ENCODE measurements around the gene ISCU. TPM values are rescaled to one million over a fixed set of nuclear protein-coding genes. Genes with fewer than 3 reads are reported as not detected.
A peak's percentile ranks its signal among the peaks of the same experiment; 100 is the strongest.

ISCU gene
- total RNA-seq, 1 donor from 2014 or later, result 83.0 TPM

- Histone ChIP-seq H3K9me3 (ENCODE audit: control insufficient read depth in 3 of 3, low read length in 3 of 3) (no peaks in the 10 kb centered on the region), H3K4me3 (ENCODE audit: low read length in 3 of 3) (peak within 1 kb of the TSS; percentile 93 to 100 (median 98)), H3K27ac (ENCODE audit: low read depth, low read length) (peak within 1 kb of the TSS; percentile 94), H3K27me3 (ENCODE audit: control insufficient read depth in 3 of 3, insufficient read depth in 3 of 3, low read length in 3 of 3) (no peaks in the 10 kb centered on the region), H3K4me1 (ENCODE audit: control insufficient read depth in 3 of 3, insufficient read depth in 3 of 3, low read length in 3 of 3) (peaks cover 52 to 70% (median 59%) of the 10 kb centered on the region in 3 donors), H3K36me3 (ENCODE audit: control insufficient read depth in 3 of 3, insufficient read depth in 3 of 3, low read length in 3 of 3) (peaks cover 8 to 30% (median 21%) of the 10 kb centered on the region in 3 donors), H3K9ac (ENCODE audit: low read depth in 1 of 3, low read length in 3 of 3) (peak within 1 kb of the TSS; percentile 92 to 99 (median 98))
Measured at GRCh38 chr12:108560752-108561719, 1.4 kb upstream of the ISCU start, which contains the start of gene SART3. Gene SART3, minus strand, starts transcription at chr12:108561173. Its CDS starts 19 bp downstream, at chr12:108561154.

GRCh38 chr12:108561852-108562347 lies 496 bp upstream of the ISCU start:
- peak overlapping the region; percentile 93 to 100 (median 98) for H3K4me3 ChIP-seq (ENCODE audit: low read length in 3 of 3)
- peaks cover 15 to 39% (median 30%) of the 10 kb centered on the region in 3 donors for H3K36me3 ChIP-seq (ENCODE audit: control insufficient read depth in 3 of 3, insufficient read depth in 3 of 3, low read length in 3 of 3)
- no peaks in the 10 kb centered on the region for H3K9me3 ChIP-seq (ENCODE audit: control insufficient read depth in 3 of 3, low read length in 3 of 3)
- no peaks in the 10 kb centered on the region for H3K27me3 ChIP-seq (ENCODE audit: control insufficient read depth in 3 of 3, insufficient read depth in 3 of 3, low read length in 3 of 3)
- peak overlapping the region; percentile 92 to 99 (median 98) for H3K9ac ChIP-seq (ENCODE audit: low read depth in 1 of 3, low read length in 3 of 3)
- peak overlapping the region; percentile 94 for H3K27ac ChIP-seq (ENCODE audit: low read depth, low read length)
- H3K4me1 ChIP-seq (ENCODE audit: control insufficient read depth in 3 of 3, insufficient read depth in 3 of 3, low read length in 3 of 3), result peaks cover 52 to 70% (median 56%) of the 10 kb centered on the region in 3 donors

GRCh38 chr12:108563136-108563803 lies 874 bp downstream of the ISCU start:
- H3K36me3 ChIP-seq (ENCODE audit: control insufficient read depth in 3 of 3, insufficient read depth in 3 of 3, low read length in 3 of 3), result peaks cover 25 to 45% (median 39%) of the 10 kb centered on the region in 3 donors
- peaks cover 45 to 64% (median 49%) of the 10 kb centered on the region in 3 donors for H3K4me1 ChIP-seq (ENCODE audit: control insufficient read depth in 3 of 3, insufficient read depth in 3 of 3, low read length in 3 of 3)

GRCh38 chr12:108563804-108564151 lies 1.4 kb downstream of the ISCU start:
- H3K4me3 ChIP-seq (ENCODE audit: low read length in 3 of 3), result peak overlapping the region; percentile 91 to 93 (median 93)
- peak overlapping the region in 2 of 3 donors; percentile 95 to 96 for H3K9ac ChIP-seq (ENCODE audit: low read depth in 1 of 3, low read length in 3 of 3)
- peaks cover 30 to 48% (median 44%) of the 10 kb centered on the region in 3 donors for H3K36me3 ChIP-seq (ENCODE audit: control insufficient read depth in 3 of 3, insufficient read depth in 3 of 3, low read length in 3 of 3)
- no peaks in the 10 kb centered on the region for H3K9me3 ChIP-seq (ENCODE audit: control insufficient read depth in 3 of 3, low read length in 3 of 3)
- H3K27me3 ChIP-seq (ENCODE audit: control insufficient read depth in 3 of 3, insufficient read depth in 3 of 3, low read length in 3 of 3), result no peaks in the 10 kb centered on the region
- H3K4me1 ChIP-seq (ENCODE audit: control insufficient read depth in 3 of 3, insufficient read depth in 3 of 3, low read length in 3 of 3), result peaks cover 42 to 62% (median 46%) of the 10 kb centered on the region in 3 donors
- peak overlapping the region; percentile 74 for H3K27ac ChIP-seq (ENCODE audit: low read depth, low read length)

More at GRCh38 chr12:108563136-108563803, 874 bp downstream of the ISCU start:
- H3K27me3 ChIP-seq (ENCODE audit: control insufficient read depth in 3 of 3, insufficient read depth in 3 of 3, low read length in 3 of 3), result no peaks in the 10 kb centered on the region
- H3K4me3 ChIP-seq (ENCODE audit: low read length in 3 of 3), result peak overlapping the region; percentile 91 to 93 (median 93)
- peak overlapping the region; percentile 94 to 96 (median 95) for H3K9ac ChIP-seq (ENCODE audit: low read depth in 1 of 3, low read length in 3 of 3)
- no peaks in the 10 kb centered on the region for H3K9me3 ChIP-seq (ENCODE audit: control insufficient read depth in 3 of 3, low read length in 3 of 3)
- H3K27ac ChIP-seq (ENCODE audit: low read depth, low read length), result peak overlapping the region; percentile 91

- Histone ChIP-seq H3K27me3 (ENCODE audit: control insufficient read depth in 3 of 3, insufficient read depth in 3 of 3, low read length in 3 of 3) (no peaks in the 10 kb centered on the region), H3K27ac (ENCODE audit: low read depth, low read length) (peak overlapping the region; percentile 74), H3K4me3 (ENCODE audit: low read length in 3 of 3) (no peak overlapping the region), H3K9me3 (ENCODE audit: control insufficient read depth in 3 of 3, low read length in 3 of 3) (no peaks in the 10 kb centered on the region), H3K4me1 (ENCODE audit: control insufficient read depth in 3 of 3, insufficient read depth in 3 of 3, low read length in 3 of 3) (peaks cover 35 to 54% (median 38%) of the 10 kb centered on the region in 3 donors), H3K9ac (ENCODE audit: low read depth in 1 of 3, low read length in 3 of 3) (no peak overlapping the region), H3K36me3 (ENCODE audit: control insufficient read depth in 3 of 3, insufficient read depth in 3 of 3, low read length in 3 of 3) (peaks cover 37 to 57% (median 53%) of the 10 kb centered on the region in 3 donors)
Measured at GRCh38 chr12:108564724-108565123, 2.3 kb downstream of the ISCU start.

GRCh38 chr12:108565146-108565545 lies 2.8 kb downstream of the ISCU start:
- H3K9ac ChIP-seq (ENCODE audit: low read depth in 1 of 3, low read length in 3 of 3), result no peak overlapping the region
- H3K4me3 ChIP-seq (ENCODE audit: low read length in 3 of 3), result no peak overlapping the region
- no peaks in the 10 kb centered on the region for H3K9me3 ChIP-seq (ENCODE audit: control insufficient read depth in 3 of 3, low read length in 3 of 3)
- peaks cover 39 to 57% (median 54%) of the 10 kb centered on the region in 3 donors for H3K36me3 ChIP-seq (ENCODE audit: control insufficient read depth in 3 of 3, insufficient read depth in 3 of 3, low read length in 3 of 3)
- peaks cover 31 to 49% (median 34%) of the 10 kb centered on the region in 3 donors for H3K4me1 ChIP-seq (ENCODE audit: control insufficient read depth in 3 of 3, insufficient read depth in 3 of 3, low read length in 3 of 3)
- H3K27me3 ChIP-seq (ENCODE audit: control insufficient read depth in 3 of 3, insufficient read depth in 3 of 3, low read length in 3 of 3), result no peaks in the 10 kb centered on the region
- H3K27ac ChIP-seq (ENCODE audit: low read depth, low read length), result peak overlapping the region; percentile 74

GRCh38 chr12:108565976-108566375 lies 3.6 kb downstream of the ISCU start:
- Histone ChIP-seq H3K9ac (ENCODE audit: low read depth in 1 of 3, low read length in 3 of 3) (peak overlapping the region in 2 of 3 donors; percentile 5 to 7), H3K4me3 (ENCODE audit: low read length in 3 of 3) (no peak overlapping the region), H3K27me3 (ENCODE audit: control insufficient read depth in 3 of 3, insufficient read depth in 3 of 3, low read length in 3 of 3) (no peaks in the 10 kb centered on the region), H3K9me3 (ENCODE audit: control insufficient read depth in 3 of 3, low read length in 3 of 3) (no peaks in the 10 kb centered on the region), H3K4me1 (ENCODE audit: control insufficient read depth in 3 of 3, insufficient read depth in 3 of 3, low read length in 3 of 3) (peaks cover 29 to 48% (median 30%) of the 10 kb centered on the region in 3 donors), H3K36me3 (ENCODE audit: control insufficient read depth in 3 of 3, insufficient read depth in 3 of 3, low read length in 3 of 3) (peaks cover 37 to 57% (median 54%) of the 10 kb centered on the region in 3 donors), H3K27ac (ENCODE audit: low read depth, low read length) (peak overlapping the region; percentile 74)

- no peak overlapping the region for H3K4me3 ChIP-seq (ENCODE audit: low read length in 3 of 3)
- H3K4me1 ChIP-seq (ENCODE audit: control insufficient read depth in 3 of 3, insufficient read depth in 3 of 3, low read length in 3 of 3), result peaks cover 29 to 48% (median 30%) of the 10 kb centered on the region in 3 donors
- H3K9ac ChIP-seq (ENCODE audit: low read depth in 1 of 3, low read length in 3 of 3), result peak overlapping the region in 2 of 3 donors; percentile 5 to 7
- no peaks in the 10 kb centered on the region for H3K27me3 ChIP-seq (ENCODE audit: control insufficient read depth in 3 of 3, insufficient read depth in 3 of 3, low read length in 3 of 3)
- H3K9me3 ChIP-seq (ENCODE audit: control insufficient read depth in 3 of 3, low read length in 3 of 3), result no peaks in the 10 kb centered on the region
- H3K36me3 ChIP-seq (ENCODE audit: control insufficient read depth in 3 of 3, insufficient read depth in 3 of 3, low read length in 3 of 3), result peaks cover 37 to 57% (median 54%) of the 10 kb centered on the region in 3 donors
- H3K27ac ChIP-seq (ENCODE audit: low read depth, low read length), result peak overlapping the region; percentile 74
Measured at GRCh38 chr12:108566452-108566851, 4.1 kb downstream of the ISCU start.

GRCh38 chr12:108567406-108568337 lies 5.3 kb downstream of the ISCU start:
- H3K27ac ChIP-seq (ENCODE audit: low read depth, low read length), result peak overlapping the region; percentile 17
- H3K36me3 ChIP-seq (ENCODE audit: control insufficient read depth in 3 of 3, insufficient read depth in 3 of 3, low read length in 3 of 3), result peaks cover 37 to 57% (median 54%) of the 10 kb centered on the region in 3 donors

More at GRCh38 chr12:108567406-108568337, 5.3 kb downstream of the ISCU start:
- peaks cover 24 to 41% (median 24%) of the 10 kb centered on the region in 3 donors for H3K4me1 ChIP-seq (ENCODE audit: control insufficient read depth in 3 of 3, insufficient read depth in 3 of 3, low read length in 3 of 3)
- no peak overlapping the region for H3K4me3 ChIP-seq (ENCODE audit: low read length in 3 of 3)
- H3K9ac ChIP-seq (ENCODE audit: low read depth in 1 of 3, low read length in 3 of 3), result no peak overlapping the region
- H3K9me3 ChIP-seq (ENCODE audit: control insufficient read depth in 3 of 3, low read length in 3 of 3), result no peaks in the 10 kb centered on the region
- H3K27me3 ChIP-seq (ENCODE audit: control insufficient read depth in 3 of 3, insufficient read depth in 3 of 3, low read length in 3 of 3), result no peaks in the 10 kb centered on the region
